Loucy (cell line): ENCODE results near the gene MT1B.

ENCODE experiments used
- CTCF ChIP-seq: fragments of 200-600 bp; sonication (generic); conservative IDR thresholded peaks from 2 replicates; pipeline ENCODE4 v1.5.1; 2014; ENCODE audit warnings: mild to moderate bottlenecking, antibody characterized with exemption, low read length
- EZH2phosphoT487 ChIP-seq: fragments of 200-600 bp; IDR thresholded peaks from 2 replicates; pipeline ENCODE4 v1.6.1; 2018; ENCODE audit warnings: antibody characterized with exemption, mild to moderate bottlenecking, moderate library complexity, borderline replicate concordance

GRCh38 chr16:56672761-56673536 is 21.3 kb downstream of the MT1B start:
- no peak for TF ChIP-seq CTCF
- no peak for TF ChIP-seq EZH2phosphoT487
